Ramos (cell line): Measurements from ENCODE around the gene JMJD8.

Experiments
- in situ Hi-C: fragments of 300-500 bp; cut with MboI; formaldehyde crosslinking; loops from one replicate; pipeline ENCODE4 v1.14.3; 2022; ENCODE audit warnings: low sequenced_read_pairs; ENCODE audit not compliant: unreplicated experiment

JMJD8 gene

GRCh38 chr16:684071-684794, at the start of gene JMJD8:
TSS of gene JMJD8 (minus strand) at chr16:684334. CDS start at chr16:684319, 15 bp downstream.
- in situ Hi-C loops: no loop called here

GRCh38 chr16:733382-734207, 49.5 kb upstream of the JMJD8 start:
- in situ Hi-C loops: no loop called here

GRCh38 chr16:732936-733335, 48.8 kb upstream of the JMJD8 start:
- in situ Hi-C loops: no loop called here

GRCh38 chr16:732332-732731, 48.2 kb upstream of the JMJD8 start:
- in situ Hi-C loops: no loop called here

GRCh38 chr16:730666-731509, 46.8 kb upstream of the JMJD8 start:
- in situ Hi-C loops: no loop called here

GRCh38 chr16:729768-730665, 45.9 kb upstream of the JMJD8 start:
- in situ Hi-C loops: no loop called here

- in situ Hi-C loops: no loop called here
Measured at GRCh38 chr16:728890-729744, 45.0 kb upstream of the JMJD8 start.

GRCh38 chr16:728131-728889, 44.2 kb upstream of the JMJD8 start:
- in situ Hi-C loops: no loop called here

- in situ Hi-C loops: no loop called here
Measured at GRCh38 chr16:727291-727977, 43.3 kb upstream of the JMJD8 start.

- in situ Hi-C loops: no loop called here
Measured at GRCh38 chr16:726438-727290, 42.5 kb upstream of the JMJD8 start, which contains the start of the genes CCDC78 and HAGHL. TSS of gene CCDC78 (minus strand) at chr16:726443. CDS start at chr16:726367, 76 bp downstream. TSS of gene HAGHL (plus strand) at chr16:727106. CDS start at chr16:727510, 404 bp downstream.

GRCh38 chr16:726188-726437, 42.0 kb upstream of the JMJD8 start:
- in situ Hi-C loops: no loop called here

- in situ Hi-C loops: no loop called here
Measured at GRCh38 chr16:725463-726187, 41.5 kb upstream of the JMJD8 start.

- in situ Hi-C loops: no loop called here
Measured at GRCh38 chr16:725041-725376, 40.9 kb upstream of the JMJD8 start.

- in situ Hi-C loops: loop anchor here (25.0 kb wide), 1 partner anchor 338 kb away; the partner anchor contains the start of gene SSTR5
Measured at GRCh38 chr16:724188-725040, 40.3 kb upstream of the JMJD8 start.

- in situ Hi-C loops: loop anchor here (25.0 kb wide), 1 partner anchor 339 kb away; the partner anchor contains the start of gene SSTR5
Measured at GRCh38 chr16:723695-724094, 39.6 kb upstream of the JMJD8 start.
